ENCODE data around the gene CYP1B1.
"Not testable (repeated sequence)": the region's sequence is repeated elsewhere in the genome, so short reads cannot be mapped to it uniquely, and the experiment has no call there.

CYP1B1 gene

DNA sequence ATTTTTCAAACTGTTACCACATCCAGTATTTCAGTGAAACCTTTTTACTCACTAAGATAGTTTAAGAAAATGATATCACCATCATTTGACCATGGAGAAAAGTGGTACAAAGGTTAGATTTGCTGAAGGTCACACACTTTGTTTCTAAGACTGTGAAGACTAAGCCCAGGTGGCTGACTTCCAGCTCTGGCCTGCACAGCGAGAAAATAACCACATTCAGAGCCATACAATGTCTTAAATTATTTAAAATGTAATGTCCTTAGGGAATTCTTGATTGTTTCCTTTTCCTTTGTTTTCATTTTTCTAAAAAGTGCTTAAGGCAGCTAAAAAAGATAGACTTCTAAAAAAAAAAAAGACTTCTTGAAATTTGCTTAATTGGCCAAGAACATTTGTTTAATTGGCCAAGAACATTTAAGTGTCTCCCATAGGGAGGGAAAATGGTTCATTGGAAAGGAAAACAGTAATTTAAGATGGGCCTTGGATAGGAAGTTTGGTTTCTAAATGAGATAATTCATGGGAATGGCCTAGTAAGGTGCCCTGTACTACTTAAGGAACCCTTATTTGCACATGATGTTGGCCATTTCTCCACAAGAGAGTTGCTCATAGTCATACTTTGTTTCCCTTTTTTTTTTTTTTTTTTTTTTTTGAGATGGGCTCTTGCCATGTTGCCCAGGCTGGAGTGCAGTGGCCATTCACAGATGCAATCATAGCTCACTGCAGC is 45.2 kb downstream of the CYP1B1 start:
- no peak for DNase-seq

DNA sequence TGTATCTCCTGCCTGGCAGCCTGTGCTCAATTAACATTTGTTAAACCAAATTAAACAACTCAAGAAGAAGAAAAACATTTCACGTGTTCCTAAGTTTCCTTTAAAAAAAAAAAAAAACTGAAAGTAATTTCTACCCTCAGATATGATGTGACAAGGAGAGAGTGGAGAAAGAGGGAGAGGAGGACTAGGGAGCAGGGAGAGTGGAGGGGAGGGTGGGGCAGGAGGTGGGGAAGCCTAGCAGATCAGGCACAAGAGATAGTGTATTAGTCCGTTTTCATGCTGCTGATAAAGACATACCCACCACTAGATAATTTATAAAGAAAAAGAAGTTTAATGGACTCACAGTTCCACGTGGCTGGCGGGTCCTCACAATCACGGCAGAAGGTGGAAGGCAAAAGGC is 46.4 kb downstream of the CYP1B1 start:
- no peak for DNase-seq

DNA sequence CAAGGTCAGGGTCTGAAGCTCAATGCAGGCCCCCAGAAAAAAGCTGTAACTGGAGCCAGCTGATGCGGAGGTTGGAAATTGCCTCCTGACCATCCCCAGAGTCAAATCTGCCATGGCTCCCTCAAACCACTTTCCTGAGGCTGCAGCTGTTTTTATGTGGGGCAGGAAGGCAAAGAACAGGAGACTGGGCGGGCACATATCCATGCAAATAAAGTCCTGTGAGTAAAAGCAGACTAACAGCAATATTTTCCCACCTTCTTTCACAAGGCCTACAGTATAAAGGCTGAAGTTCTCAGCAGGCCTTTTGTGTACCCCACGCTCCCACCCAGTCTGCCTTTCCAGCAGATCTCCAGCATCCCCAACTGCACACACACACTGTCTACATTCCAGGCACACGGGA is 47.1 kb downstream of the CYP1B1 start:
- DNase-seq: no peak

DNA sequence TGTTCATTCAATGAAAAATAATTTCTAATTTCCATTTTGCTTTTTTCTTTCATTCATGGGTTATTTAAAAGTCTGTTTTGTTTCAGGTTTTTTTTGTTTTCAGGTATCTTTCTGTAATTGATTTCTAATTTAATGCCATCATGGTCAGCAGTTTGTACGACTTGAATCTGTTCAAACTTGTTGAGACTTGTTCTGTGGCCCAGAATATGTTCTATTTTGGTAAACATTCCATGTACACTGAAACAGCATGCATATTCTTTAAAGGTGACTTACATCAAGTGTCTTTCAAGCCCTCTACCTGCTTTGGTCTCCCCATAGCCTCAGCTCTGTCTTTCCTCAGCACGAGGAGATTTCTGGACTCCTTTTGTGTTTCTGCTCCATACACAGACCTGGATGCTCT is 49.1 kb downstream of the CYP1B1 start:
- DNase-seq: no peak

DNA sequence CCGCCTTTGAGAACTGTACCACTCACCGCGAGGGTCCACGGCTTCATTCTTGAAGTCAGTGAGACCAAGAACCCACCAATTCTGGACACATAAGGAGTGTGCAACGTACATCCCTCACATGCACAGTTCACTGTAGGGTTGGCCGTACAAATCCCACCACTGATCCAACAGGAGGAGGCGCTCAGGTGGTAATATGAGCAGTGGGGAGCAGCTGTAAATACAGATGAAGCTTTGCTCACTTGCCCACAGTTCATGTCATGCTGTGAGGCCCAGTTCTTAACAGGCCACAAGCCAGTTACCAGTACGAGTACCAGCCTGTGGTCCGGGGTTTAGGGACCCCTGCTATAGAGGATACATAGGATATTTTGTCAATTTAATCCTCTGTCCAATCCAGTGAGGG is 54.4 kb downstream of the CYP1B1 start:
- no peak for DNase-seq

DNA sequence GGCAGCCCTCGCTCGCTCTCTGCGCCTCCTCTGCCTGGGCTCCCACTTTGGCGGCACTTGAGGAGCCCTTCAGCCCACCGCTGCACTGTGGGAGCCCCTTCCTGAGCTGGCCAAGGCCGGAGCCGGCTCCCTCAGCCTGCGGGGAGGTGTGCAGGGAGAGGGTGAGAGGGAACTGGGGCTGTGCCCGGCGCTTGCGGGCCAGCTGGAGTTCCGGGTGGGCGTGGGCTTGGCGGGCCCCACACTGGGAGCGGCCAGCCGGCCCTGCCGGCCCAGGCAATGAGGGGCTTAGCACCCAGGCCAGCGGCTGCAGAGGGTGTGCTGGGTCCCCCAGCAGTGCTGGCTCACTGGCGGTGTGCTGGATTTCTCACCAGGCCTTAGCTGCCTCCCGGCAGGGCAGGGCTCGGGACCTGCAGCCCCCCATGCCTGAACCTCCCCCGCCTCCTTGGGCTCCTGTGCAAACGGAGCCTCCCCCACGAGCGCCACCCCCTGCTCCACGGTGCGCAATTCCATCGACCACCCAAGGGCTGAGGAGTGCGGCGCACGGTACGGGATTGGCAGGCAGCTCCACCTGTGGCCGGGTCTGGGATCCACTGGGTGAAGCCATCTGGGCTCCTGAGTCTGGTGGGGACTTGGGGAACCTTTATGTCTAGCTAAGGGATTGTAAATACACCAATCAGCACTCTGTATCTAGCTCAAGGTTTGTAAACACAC is 55.4 kb downstream of the CYP1B1 start:
- DNase-seq: not testable (repeated sequence)

DNA sequence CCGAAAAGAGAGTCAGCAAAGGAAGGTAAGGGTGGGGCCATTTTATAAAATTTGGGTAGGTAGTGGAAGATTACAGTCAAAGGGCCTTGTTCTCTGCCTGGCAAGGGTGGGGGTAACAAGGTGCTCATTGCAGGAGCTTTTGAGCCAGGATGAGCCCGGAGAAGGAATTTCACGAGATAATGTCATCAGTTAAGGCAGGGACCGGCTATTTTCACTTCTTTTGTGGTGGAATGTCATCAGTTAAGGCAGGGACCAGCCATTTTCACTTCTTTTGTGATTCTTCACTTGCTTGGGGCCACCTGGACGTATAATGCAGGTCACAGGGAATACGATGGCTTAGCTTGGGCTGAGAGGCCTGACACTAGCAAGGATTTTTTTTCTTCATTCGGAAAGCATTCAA is 58.1 kb downstream of the CYP1B1 start:
- no peak for DNase-seq

All from activated CD8-positive, alpha-beta memory T cell treated with anti-CD3 and anti-CD28 coated beads, Interleukin-2, amount 50 U/mL, for 4 hours (primary cell).